ENCODE measurements around the gene TIAM2.
"Not testable (repeated sequence)": the region's sequence is repeated elsewhere in the genome, so short reads cannot be mapped to it uniquely, and the experiment has no call there.

Gene TIAM2

GRCh38 chr6:154995254-154996015, at the start of gene TIAM2:
Gene TIAM2 (plus strand): TSS chr6:154995315. CDS start chr6:155129224, 133,909 bp downstream.
- peak in 4 of 10 donors; percentile 8 to 79 (median 42) for DNase-seq
- intact Hi-C loops (cut with DNase I): no loop called here

GRCh38 chr6:154950979-154951344, 44.2 kb upstream of the TIAM2 start:
- peak in 1 of 10 donors; percentile 13 for DNase-seq
- intact Hi-C loops (cut with DNase I): no loop called here

DNA sequence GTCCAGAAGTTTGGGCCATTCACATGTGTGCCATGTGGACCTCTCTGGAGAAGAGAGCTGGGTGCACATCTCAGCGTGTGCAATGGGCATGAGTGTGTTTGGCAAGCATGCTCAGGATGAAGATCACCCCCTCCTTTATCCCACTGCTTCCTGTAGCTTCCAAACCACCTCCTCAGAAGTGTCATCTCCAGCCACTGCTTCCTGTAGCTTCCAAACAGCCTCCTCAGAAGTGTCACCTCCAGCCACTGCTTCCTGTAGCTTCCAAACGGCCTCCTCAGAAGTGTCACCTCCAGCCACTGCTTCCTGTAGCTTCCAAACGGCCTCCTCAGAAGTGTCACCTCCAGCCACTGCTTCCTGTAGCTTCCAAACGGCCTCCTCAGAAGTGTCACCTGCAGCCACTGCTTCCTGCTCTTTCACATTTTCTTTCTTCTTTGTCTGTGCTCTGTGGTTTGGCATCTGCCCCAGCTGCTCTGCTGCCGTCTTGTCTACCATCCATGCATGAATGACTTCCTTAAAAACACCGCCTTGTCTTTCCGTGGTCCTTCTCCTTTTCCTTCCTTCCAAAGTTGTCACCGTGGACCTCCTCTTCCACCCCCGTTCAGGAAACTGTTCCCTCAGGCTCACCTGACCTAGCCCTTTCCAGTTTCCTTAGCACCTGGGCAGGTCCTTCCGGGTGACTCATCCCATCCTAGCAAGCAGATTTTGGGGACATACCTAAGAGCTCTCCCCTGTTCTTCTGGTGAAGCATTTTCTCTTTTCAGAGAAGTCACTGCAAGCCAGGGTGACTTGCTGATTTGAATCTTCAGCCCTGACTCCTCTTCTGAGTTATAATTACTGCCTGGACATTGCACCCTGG, 43.5 kb upstream of the TIAM2 start:
- no peak for DNase-seq
- intact Hi-C loops (cut with DNase I): no loop called here

DNA sequence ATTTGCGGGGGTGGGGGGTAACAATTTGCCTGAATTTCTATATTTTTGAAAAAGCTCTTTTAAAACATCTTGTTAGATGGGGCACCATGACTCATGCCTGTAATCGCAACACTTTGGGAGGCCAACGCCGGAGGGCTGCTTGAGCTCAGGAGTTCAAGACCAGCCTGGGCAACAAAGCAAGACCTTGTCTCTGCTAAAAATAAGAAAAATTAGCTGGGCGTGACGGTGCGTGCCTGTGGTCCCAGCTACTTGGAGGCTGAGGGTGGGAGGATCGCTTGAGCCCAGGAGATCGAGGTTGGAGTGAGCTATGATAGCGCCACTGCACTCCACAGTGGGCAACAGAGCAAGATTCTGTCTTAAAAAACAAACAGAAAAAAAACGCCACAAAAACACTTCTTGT, 41.5 kb upstream of the TIAM2 start:
- intact Hi-C loops (cut with DNase I): no loop called here
- DNase-seq: no peak

DNA sequence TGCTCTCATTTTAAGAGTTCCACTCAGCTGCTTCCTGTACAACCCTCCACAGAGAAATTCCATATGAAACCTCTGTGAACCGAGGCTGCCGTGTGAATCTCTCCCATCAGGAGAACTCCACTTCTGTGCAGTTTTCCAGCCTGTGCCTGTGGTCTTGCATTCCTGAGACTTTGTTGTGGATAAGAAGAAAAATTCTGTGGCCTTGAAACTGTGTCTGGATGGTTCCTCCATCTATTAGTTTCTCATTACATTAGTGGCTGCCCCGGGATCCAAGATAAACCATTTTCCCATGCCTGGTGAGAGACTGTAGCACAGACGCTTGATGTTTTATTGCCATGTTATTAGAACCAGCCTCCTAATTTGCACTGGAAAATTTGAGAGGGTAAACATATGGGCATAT, 40.8 kb upstream of the TIAM2 start:
- DNase-seq: no peak
- intact Hi-C loops (cut with DNase I): no loop called here

DNA sequence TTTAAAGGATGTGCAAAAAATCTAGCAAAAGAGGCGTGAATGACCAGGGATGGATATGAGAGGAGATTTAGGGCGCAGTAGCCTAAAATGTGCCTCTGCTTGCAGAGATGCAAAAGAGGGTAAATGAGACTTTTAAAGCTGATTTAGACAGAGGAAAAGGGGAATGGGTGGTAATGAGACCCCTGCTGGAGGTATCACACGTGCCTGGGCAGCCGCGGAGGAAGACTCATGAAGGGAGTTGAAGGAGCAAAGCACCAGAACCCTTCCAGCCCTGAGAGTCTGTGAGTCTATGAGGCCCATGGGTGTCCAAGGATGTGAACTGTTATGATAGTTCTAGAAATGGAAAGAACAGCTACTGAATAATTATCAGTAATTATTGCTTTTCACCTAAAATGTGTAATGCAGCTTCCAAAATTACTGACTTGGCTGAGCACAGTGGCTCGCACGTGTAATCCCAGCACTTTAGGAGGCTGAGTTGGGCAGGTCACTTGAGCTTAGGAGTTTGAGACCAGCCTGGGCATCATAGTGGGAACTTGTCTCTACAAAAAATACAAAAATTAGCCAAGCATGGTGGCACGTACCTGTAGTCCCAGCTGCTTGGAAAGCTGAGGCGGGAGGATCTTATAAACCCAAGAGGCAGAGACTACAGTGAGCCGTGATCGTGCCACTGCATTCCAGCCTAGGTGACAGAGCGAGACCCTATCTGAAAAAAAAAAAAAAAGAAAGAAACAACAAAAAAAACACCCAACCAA, 38.2 kb upstream of the TIAM2 start:
- intact Hi-C loops (cut with DNase I): no loop called here
- DNase-seq: no peak

DNA sequence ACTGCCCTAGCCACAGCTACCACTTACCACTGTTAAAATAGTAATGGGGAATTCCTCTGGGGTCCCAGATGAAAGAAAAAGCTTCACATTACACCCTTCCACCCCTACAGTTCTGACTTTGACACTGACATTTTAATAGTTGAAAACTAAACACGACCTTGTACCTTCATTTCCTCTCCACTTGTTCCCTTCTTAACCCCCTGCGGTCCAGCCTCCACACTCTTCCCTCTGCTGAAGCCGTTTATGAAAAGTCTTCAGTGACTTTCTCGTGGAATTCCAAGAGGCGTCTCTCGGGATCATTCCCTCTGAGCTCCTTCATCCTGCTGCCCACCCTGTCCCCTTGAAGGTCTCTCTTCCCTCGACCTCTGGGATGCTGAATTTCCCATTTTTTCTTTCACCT, 36.6 kb upstream of the TIAM2 start:
- no peak for DNase-seq

DNA sequence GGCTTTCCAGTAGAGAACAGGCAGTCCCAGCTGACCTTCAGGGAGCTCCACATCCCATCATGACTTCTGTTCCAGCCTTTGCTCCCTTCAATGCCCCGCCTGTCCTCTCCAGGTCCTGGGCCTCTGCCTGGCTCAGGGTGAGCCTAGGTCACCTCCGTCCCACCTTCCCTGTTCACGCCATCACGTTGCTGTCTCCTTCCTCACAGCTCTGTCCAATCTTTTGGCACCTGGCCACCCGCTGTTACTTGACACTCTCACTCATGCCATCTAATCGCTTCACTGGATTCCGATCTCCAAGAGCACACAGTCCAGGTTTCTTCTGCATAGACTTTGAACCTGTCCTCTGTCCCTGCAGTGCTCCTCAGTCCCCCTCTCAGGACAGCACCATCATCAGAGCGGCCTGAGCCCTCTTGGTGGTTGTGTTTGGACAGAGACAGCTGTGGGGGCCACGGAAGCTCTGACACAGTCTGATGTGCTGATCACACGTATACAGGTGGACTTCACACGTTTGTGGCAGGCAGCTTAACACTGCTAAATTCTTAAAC, 34.7 kb upstream of the TIAM2 start:
- intact Hi-C loops (cut with DNase I): no loop called here
- no peak for DNase-seq

More for the DNA sequence above, 36.6 kb upstream of the TIAM2 start:
- intact Hi-C loops (cut with DNase I): no loop called here

DNA sequence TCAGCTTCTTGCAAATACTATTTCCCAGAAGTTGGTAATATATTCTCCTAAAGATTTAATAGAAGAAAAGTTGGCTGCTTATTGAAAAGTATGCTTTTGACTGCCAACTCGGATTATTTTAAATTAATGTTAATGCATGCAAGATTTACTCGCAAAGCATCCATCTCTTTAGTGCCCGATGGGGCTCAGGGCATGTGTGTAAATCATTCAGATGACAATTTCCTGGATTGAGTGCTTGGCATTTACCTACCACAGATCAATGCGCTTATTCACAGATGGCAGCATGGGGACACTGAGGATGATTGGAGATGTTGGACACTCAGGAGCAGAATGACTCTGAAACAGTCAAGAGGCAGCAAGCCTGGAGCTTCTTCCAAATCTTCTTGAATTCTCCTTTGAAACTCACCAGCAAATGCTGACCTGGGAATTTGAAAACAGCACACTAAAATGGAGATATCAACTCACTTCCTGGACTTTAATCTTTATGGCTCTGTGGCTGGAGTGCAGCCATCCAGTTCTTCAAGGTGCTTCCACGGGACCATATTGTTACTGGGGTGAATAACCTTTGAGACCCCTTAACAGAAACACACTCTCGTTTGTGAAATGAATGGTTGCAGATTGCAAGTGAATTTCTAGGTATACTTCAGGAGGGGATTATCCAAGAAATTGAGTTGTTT, 34.1 kb upstream of the TIAM2 start:
- intact Hi-C loops (cut with DNase I): no loop called here
- DNase-seq: no peak

- DNase-seq: no peak
- intact Hi-C loops (cut with DNase I): no loop called here
Measured at GRCh38 chr6:154962753-154963152, 32.4 kb upstream of the TIAM2 start.

DNA sequence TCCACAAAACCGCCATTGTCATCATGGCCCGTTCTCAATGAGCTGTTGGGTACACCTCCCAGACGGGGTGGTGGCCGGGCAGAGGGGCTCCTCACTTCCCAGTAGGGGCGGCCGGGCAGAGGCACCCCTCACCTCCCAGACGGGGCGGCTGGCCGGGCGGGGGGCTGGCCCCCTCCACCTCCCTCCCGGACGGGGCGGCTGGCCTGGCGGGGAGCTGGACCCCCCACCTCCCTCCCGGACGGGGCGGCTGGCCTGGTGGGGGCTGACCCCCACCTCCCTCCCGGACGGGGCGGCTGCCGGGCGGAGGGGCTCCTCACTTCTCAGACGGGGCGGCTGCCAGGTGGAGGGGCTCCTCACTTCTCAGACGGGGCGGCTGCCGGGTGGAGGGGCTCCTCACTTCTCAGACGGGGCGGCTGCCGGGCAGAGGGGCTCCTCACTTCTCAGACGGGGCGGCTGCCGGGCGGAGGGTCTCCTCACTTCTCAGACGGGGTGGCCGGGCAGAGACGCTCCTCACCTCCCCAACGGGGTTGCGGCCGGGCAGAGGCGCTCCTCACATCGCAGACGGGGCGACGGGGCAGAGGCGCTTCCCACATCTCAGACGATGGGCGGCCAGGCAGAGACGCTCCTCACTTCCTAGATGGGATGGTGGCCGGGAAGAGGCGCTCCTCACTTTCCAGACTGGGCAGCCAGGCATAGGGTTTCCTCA, 28.9 kb upstream of the TIAM2 start:
- DNase-seq; intact Hi-C loops (cut with DNase I): not testable (repeated sequence)

DNA sequence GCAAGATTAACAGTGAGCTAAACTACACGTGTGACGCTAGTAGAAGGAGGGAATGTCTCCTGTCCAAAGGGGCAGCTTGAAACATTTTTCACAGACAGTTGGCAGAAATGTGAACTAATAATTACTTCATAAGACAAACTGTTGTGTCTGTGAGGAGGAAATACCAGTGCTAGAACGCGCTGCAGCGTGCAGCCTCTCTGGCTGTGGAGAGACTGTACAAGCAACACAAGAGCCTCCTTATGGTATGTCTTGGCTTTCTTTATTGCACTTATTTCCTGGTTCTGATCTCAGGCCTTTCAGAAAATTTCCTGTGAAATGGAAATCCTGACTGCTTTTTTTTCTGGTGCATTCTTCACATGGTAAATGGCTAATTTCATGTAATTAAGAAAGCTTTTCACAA, 25.3 kb upstream of the TIAM2 start:
- intact Hi-C loops (cut with DNase I): no loop called here
- no peak for DNase-seq

GRCh38 chr6:154974485-154975149, 20.5 kb upstream of the TIAM2 start:
- DNase-seq: no peak
- intact Hi-C loops (cut with DNase I): no loop called here

DNA sequence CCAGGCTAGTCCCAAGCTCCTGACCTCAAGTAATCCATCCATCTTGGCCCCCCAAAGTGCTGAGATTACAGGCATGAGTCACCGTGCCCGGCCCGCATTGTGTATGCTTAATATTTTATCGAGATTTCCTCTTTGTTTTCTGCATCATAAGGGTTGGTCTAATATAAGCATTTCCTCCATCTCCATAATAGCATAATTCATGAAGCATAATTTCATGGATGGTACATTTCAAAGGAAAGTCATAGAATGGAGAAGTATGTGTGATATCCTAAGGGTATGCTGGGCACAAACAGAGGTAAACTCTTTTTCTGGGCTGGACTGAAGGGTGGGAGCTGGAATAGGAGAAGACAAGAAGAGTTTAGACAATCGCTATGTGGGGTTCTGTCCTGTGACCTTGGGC, 17.5 kb upstream of the TIAM2 start:
- DNase-seq: no peak
- intact Hi-C loops (cut with DNase I): no loop called here

DNA sequence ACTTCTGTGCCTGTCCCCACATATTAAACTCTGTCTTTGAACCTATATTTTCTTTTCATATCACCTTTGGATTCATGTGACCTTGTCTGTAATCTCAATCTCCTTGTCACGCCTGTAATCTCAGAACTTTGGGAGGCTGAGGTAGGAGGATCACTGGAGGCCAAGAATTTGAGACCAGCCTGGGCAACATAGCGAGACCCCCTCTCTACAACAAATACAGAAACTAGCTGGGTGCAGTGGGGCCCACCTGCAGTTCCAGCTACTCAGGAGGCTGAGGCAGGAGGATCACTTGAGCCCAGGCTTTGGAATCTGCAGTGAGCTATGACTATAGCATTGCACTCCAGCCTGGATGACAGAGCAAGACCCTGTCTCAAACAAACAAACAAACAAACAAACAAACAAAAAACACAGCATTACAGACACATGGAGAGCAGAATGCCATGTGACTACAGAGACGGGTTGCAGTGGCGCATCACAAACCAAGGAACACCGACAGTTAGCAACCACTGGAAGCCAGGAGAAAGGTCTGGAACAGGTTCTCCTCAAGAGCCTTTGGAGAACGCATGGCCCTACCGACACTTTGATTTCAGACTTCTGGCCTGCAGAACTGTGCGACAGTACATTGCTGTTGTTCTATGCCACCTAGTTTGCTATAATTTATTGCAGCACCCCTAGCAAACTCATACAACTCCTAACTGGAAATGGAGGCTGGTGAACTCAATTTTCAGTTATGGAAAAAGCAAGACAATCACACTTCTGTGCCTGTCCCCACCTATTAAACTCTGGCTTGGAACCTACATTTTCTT, 14.6 kb upstream of the TIAM2 start:
- no peak for DNase-seq
- intact Hi-C loops (cut with DNase I): no loop called here

GRCh38 chr6:154981079-154981870, 13.8 kb upstream of the TIAM2 start:
- DNase-seq: no peak

DNA sequence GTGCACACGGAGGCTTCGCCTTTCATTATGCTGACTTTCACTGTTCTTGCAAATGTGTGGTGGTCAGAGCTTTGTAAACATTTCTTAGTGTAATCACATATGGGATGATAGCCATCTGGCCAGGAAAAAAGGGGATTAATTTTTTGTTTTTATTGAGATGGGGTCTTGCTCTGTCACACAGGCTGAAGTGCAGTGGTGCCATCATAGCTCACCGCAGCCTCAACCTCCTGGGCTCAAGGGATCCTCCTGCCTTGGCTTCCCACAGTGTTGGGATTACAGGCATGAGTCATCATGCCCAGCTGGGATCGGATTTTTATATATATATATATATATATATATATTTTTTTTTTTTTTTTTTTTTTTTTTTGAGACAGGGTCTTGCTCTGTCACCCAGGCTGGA, 11.0 kb upstream of the TIAM2 start:
- intact Hi-C loops (cut with DNase I): no loop called here
- no peak for DNase-seq

More at GRCh38 chr6:154981079-154981870, 13.8 kb upstream of the TIAM2 start:
- intact Hi-C loops (cut with DNase I): no loop called here
